Neural crest cell (in vitro differentiated cells): ENCODE results near the gene NAPEPLD. TPM values are rescaled to one million over a fixed set of nuclear protein-coding genes. Genes with fewer than 3 reads are reported as not detected.
"Not testable (repeated sequence)": the region's sequence is repeated elsewhere in the genome, so short reads cannot be mapped to it uniquely, and the experiment has no call there.

Source experiments
- DNase-seq: peaks from one replicate; pipeline ENCODE4 v3.0.0; 2021; ENCODE audit warnings: low read depth, mixed read lengths, low spot score
- H3K27ac Mint-ChIP-seq: one replicate; pipeline ENCODE4 v1.8.0; 2021; ENCODE audit warnings: mild to moderate bottlenecking, mixed read lengths; ENCODE audit not compliant: unreplicated experiment
- H3K27me3 Mint-ChIP-seq: 2 replicates; pipeline ENCODE4 v1.8.0; 2021; ENCODE audit warnings: low read depth, mild to moderate bottlenecking, mixed read lengths
- H3K36me3 Mint-ChIP-seq: 2 replicates; pipeline ENCODE4 v1.8.0; 2021; ENCODE audit warnings: low read depth, mild to moderate bottlenecking, mixed read lengths
- H3K4me1 Mint-ChIP-seq: 2 replicates; pipeline ENCODE4 v1.8.0; 2021; ENCODE audit warnings: mixed read lengths
- H3K4me3 Mint-ChIP-seq: one replicate; pipeline ENCODE4 v1.8.0; 2021; ENCODE audit warnings: mild to moderate bottlenecking, mixed read lengths
- H3K9me3 Mint-ChIP-seq: 2 replicates; pipeline ENCODE4 v1.8.0; 2021; ENCODE audit warnings: mixed read lengths
- CTCF ChIP-seq: fragments of 200-600 bp; sonication (generic); conservative IDR thresholded peaks from 2 replicates; pipeline ENCODE4 v1.5.0; 2021; ENCODE audit warnings: antibody characterized with exemption, mild to moderate bottlenecking
- total RNA-seq: library from RNA; stranded (reverse); gene quantifications from 2 replicates; pipeline ENCODE4 v1.2.1, GENCODE V29; 2021

NAPEPLD gene
- total RNA-seq, 1 donor from 2014 or later: 15.0 TPM

GRCh38 chr7:103113164-103113563 lies 35.7 kb downstream of the NAPEPLD start:
- peaks cover 9% of the 10 kb centered on the region for H3K9me3 Mint-ChIP-seq
- H3K36me3 Mint-ChIP-seq: peaks cover 43% of the 10 kb centered on the region
- no peaks in the 10 kb centered on the region for H3K27me3 Mint-ChIP-seq
- peaks cover 24% of the 10 kb centered on the region for H3K4me1 Mint-ChIP-seq
- no peak overlapping the region for H3K4me3 Mint-ChIP-seq
- no peak for TF ChIP-seq CTCF
- no peak for DNase-seq
- H3K27ac Mint-ChIP-seq: no peak overlapping the region

GRCh38 chr7:103106703-103107070 lies 42.2 kb downstream of the NAPEPLD start:
- not testable (repeated sequence) for H3K27ac Mint-ChIP-seq, H3K4me3 Mint-ChIP-seq, DNase-seq, H3K27me3 Mint-ChIP-seq, H3K9me3 Mint-ChIP-seq
- H3K36me3 Mint-ChIP-seq: peaks cover 42% of the 10 kb centered on the region
- peaks cover 23% of the 10 kb centered on the region for H3K4me1 Mint-ChIP-seq

GRCh38 chr7:103106005-103106702 lies 42.7 kb downstream of the NAPEPLD start:
- Mint-ChIP-seq H3K4me3 (peak overlapping the region; percentile 40), H3K27me3 (no peaks in the 10 kb centered on the region), H3K4me1 (peaks cover 23% of the 10 kb centered on the region), H3K27ac (peak overlapping the region; percentile 79), H3K36me3 (peaks cover 37% of the 10 kb centered on the region), H3K9me3 (peaks cover 9% of the 10 kb centered on the region)
- DNase-seq: peak; percentile 46
- TF ChIP-seq CTCF: no peak

- no peak overlapping the region for H3K4me3 Mint-ChIP-seq
- H3K4me1 Mint-ChIP-seq: peaks cover 12% of the 10 kb centered on the region
- H3K27ac Mint-ChIP-seq: no peak overlapping the region
- TF ChIP-seq CTCF: no peak
- no peak for DNase-seq
- no peaks in the 10 kb centered on the region for H3K9me3 Mint-ChIP-seq
- H3K36me3 Mint-ChIP-seq: peaks cover 6% of the 10 kb centered on the region
- no peaks in the 10 kb centered on the region for H3K27me3 Mint-ChIP-seq
Measured at GRCh38 chr7:103101543-103101942, 47.4 kb downstream of the NAPEPLD start.

GRCh38 chr7:103100348-103100747 lies 48.6 kb downstream of the NAPEPLD start:
- no peak for TF ChIP-seq CTCF
- Mint-ChIP-seq H3K4me3 (no peak overlapping the region), H3K4me1 (peaks cover 1% of the 10 kb centered on the region), H3K36me3 (peaks cover 9% of the 10 kb centered on the region), H3K27ac (no peak overlapping the region), H3K9me3 (no peaks in the 10 kb centered on the region), H3K27me3 (no peaks in the 10 kb centered on the region)
- DNase-seq: no peak

- H3K4me3 Mint-ChIP-seq: no peak overlapping the region
- H3K36me3 Mint-ChIP-seq: peaks cover 5% of the 10 kb centered on the region
- H3K9me3 Mint-ChIP-seq: no peaks in the 10 kb centered on the region
- H3K4me1 Mint-ChIP-seq: peaks cover 5% of the 10 kb centered on the region
- TF ChIP-seq CTCF: no peak
- no peak overlapping the region for H3K27ac Mint-ChIP-seq
- DNase-seq: no peak
- no peaks in the 10 kb centered on the region for H3K27me3 Mint-ChIP-seq
Measured at GRCh38 chr7:103097041-103097440, 51.9 kb downstream of the NAPEPLD start.

- H3K27me3 Mint-ChIP-seq, H3K36me3 Mint-ChIP-seq, DNase-seq, H3K9me3 Mint-ChIP-seq, H3K27ac Mint-ChIP-seq, H3K4me1 Mint-ChIP-seq, H3K4me3 Mint-ChIP-seq: not testable (repeated sequence)
Measured at GRCh38 chr7:103095558-103095957, 53.3 kb downstream of the NAPEPLD start.
